LHCN-M2 (cell line): ENCODE measurements around the gene HPGD. TPM values are rescaled to one million over a fixed set of nuclear protein-coding genes. Genes with fewer than 3 reads are reported as not detected.
"Not testable (repeated sequence)": the region's sequence is repeated elsewhere in the genome, so short reads cannot be mapped to it uniquely, and the experiment has no call there.

ENCODE experiments used
- DNase-seq: peaks from one replicate; pipeline ENCODE4 v3.0.0-alpha.2; 2012; ENCODE audit warnings: low read depth
- total RNA-seq: library from RNA; depleted of rRNA; stranded (reverse); fragments of >200 nt; gene quantifications from 2 replicates; pipeline ENCODE4 v1.2.3, GENCODE V29; 2014

The HPGD gene
- total RNA-seq, 1 experiment from 2014 or later, result not detected

- no peak for DNase-seq
Measured at GRCh38 chr4:174526731-174527130, 4.4 kb upstream of the HPGD start.

DNA sequence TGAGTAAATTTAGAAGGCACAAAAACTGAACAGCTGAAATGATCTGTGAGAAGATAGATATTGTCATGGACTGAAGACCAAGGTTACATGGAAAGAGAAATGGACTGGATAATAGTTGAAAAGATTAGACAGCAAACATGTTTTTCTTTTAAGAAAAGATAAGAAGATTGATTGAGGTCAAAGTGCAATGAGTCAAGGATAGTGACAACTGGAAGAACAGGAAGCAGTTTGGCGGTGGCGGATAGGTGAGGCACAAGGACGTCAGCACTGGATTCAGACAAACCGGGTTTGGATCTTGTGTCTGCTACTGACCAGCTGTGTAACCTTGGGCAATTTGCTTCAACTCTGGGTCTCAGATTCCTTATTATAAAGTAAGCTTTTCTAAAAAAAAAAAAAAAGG is 2.0 kb upstream of the HPGD start:
- no peak for DNase-seq

GRCh38 chr4:174523025-174523693 is 871 bp upstream of the HPGD start:
- DNase-seq, result peak; percentile 26

GRCh38 chr4:174521800-174522182 is 497 bp downstream of the HPGD start:
- DNase-seq, result no peak

DNA sequence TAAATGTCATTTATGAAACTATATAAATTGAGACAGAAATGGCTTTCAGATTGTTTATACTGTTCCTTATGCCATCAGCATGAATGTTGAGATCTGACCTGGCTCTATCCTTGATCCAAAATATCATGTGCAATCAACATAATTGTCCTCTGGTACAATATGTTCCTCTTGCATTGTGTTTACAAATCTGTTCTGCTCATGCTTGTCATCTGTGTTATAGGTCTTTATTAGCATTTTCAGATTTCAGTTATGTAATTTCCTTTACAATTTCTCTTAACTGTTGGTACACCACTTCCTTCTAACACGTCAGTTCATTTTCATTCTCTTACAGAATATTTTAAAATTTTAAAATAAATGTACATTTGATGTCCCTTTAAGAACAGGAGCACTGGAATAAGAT is 1.6 kb downstream of the HPGD start:
- DNase-seq, result no peak

DNA sequence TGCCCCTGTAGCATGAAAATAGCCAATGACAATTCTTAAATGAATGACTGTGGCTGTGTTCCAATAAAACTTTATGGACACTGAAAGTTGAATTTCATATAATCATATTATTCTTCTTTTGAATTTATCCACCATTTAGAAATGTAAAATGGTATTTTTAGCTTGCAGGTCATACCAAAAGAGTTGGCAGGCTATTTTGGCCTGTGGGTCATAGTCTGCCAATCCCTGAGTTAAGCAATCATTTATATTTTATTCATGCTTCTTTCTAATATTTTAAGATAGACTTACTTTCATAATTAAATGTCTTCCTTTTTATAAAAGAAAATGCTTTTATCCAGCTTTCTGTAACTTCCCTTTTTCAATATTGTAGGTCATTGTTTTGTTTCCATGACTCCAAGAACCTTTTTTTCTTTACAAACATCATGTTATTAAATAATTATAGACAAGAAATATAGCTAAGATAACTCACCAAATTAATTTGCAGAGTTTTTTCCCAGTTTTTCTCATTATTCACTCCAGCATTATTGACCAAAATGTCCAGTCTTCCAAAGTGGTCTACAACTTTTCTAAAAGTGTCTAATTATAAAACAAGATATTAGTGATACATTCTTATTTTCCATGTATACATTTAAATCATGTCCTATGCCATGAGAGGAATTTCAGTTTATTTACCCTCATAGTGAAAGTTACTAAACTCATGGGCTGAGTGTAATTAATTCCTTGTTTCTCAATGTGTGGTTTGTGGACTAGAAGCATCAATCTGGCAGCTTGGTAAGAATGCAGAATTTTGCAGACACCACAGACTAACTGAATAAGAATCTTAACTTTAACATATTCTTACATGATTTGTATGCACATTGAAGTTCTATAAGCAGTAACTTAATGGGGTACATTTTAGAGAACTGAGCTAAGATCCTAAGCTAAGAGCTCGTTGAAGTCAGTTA is 4.5 kb downstream of the HPGD start:
- no peak for DNase-seq

GRCh38 chr4:174516794-174517193 is 5.5 kb downstream of the HPGD start:
- no peak for DNase-seq

GRCh38 chr4:174516345-174516744 is 5.9 kb downstream of the HPGD start:
- no peak for DNase-seq

- DNase-seq, result no peak
Measured at GRCh38 chr4:174512745-174513144, 9.5 kb downstream of the HPGD start.

- no peak for DNase-seq
Measured at GRCh38 chr4:174505892-174506291, 16.4 kb downstream of the HPGD start.

DNA sequence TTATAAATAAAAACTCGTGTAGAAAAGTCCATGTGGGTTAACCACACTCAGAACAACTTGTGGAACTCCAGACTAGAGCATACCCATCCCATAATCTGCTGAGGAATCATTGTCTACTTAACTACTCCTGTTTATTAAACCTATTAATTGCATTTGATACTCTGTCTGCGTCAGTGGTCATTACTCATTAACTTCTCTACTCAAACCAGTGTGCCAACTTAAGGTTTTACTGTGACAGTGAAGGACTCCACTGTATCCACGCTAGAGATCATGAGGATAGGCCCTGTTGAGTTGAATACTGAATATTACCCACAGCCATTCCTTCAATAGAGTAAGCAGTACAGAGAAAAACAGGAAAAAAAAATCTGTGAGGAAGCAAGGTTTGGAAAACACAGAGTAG is 17.3 kb downstream of the HPGD start:
- no peak for DNase-seq

DNA sequence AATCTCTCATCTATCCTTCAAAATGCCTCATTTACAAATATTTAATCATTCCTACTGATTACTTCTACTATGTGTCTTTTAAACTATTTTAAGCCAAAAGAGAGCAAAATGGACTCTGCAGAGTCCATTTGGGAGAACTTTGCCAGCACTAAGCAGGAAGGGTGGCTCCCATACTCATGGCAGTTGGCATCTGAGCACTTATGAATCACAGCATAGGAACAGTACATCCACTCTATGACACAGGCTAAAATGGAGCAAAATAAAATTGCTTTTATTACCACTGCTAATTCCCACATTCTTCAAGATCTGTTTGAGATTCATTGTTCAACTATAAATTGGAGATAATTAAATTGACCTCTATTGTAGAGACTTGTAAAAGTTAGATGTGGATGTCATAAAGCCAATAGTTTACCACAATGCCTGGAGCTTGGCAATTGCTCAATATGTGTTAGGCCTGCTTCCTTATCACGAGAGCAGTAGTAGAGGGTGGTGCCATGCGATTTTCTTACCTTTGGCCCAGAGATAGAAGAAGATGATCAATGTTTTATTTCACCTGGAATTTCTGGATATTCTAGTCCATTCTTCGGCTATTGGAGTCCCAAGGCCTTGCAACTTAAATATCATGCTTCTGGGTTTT is 19.1 kb downstream of the HPGD start:
- DNase-seq, result peak; percentile 71

DNA sequence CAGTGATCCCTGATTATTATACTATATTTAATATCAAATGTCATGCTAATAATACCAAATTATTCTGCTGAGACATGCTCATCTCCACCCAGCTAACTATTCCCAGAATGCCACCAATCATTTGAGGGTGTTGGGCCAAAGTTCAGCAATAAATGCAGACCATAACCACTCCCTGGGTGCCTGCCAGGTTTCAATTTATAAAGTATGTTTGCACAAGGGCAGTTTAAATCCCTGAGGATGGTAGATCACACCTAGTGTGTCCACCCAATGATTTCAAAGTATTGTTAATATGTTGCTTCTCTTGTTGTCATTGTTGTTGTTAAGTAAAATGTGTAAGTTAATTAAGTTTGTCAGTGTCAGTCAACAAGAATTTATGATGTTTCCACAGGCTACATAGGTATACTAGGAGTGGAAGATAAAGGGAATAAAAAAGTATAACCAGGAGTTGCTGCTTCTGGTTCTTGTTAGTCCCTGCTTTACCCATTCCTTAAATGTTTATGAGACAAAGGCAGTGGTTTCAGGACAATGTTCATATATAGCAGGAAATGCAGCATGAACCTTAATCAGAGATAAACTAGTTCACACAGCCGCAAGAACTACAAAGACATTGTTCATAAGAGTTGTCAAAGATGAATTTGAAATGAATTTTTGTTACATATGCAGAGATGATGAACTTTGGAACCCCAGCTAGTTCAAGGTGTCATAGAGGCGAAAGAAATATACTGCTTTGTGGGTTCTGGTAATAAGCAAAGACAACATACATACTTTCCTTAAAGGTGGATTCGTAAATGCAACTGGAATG is 25.5 kb downstream of the HPGD start:
- no peak for DNase-seq

- DNase-seq, result no peak
Measured at GRCh38 chr4:174495626-174496025, 26.7 kb downstream of the HPGD start.

- no peak for DNase-seq
Measured at GRCh38 chr4:174494726-174495125, 27.6 kb downstream of the HPGD start.

- no peak for DNase-seq
Measured at GRCh38 chr4:174494146-174494545, 28.1 kb downstream of the HPGD start.

DNA sequence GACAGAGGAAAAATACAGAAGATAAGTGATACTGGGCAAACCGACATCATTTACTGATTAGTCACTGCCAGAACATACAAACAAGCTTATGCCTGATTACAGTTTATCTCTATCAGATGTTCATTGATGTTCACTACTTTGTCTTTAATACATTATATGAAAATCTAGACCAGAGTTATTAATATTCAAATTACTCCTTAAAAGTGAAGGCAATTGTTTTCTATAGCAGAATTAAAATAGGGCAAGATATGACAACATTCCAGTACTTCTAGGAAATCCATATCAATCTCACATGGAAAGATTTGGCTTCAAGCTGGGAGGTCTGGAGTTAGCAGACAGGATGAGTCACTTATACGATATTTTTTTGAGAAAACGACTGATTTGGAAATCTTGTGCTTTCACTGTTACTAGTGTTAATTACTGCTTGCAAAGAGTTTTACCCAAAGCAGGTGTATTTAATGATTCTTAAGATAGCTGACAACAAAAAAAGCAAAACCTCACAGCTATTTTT is 31.8 kb downstream of the HPGD start:
- peak; percentile 58 for DNase-seq

GRCh38 chr4:174488368-174488767 is 33.9 kb downstream of the HPGD start:
- DNase-seq, result not testable (repeated sequence)

DNA sequence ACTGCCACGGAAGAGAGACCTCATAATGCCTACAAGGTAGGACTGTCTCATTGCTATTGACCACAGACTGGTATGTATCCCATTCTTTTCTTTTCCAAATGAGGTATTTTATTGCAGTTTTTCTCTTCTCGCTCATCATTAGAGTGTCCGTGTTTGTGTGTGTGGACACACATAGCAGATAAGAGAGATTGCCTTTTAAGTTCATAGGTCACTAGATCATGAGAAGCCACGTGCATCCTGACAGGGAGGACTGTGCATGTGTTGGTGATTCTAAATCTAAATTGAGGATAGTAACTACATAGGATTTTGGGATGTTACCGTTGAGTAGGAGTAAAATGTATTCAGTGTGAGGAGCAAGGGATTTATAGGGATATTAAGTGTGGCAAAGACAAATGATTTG is 37.3 kb downstream of the HPGD start:
- no peak for DNase-seq

GRCh38 chr4:174483792-174484191 is 38.5 kb downstream of the HPGD start:
- no peak for DNase-seq

- no peak for DNase-seq
Measured at GRCh38 chr4:174479140-174479539, 43.1 kb downstream of the HPGD start.
